Measurements from ENCODE around the gene FNTB. TPM values are rescaled to one million over a fixed set of nuclear protein-coding genes. Genes with fewer than 3 reads are reported as not detected.

Gene FNTB
- total RNA-seq, 2 experiments from 2014 or later, result 17.9 to 18.8 TPM

GRCh38 chr14:64970041-64970440 is 16.7 kb upstream of the FNTB start:
- H3K36me3 Mint-ChIP-seq (ENCODE audit: low read depth), result no peaks in the 10 kb centered on the region
- CTCF ChIA-PET, result interaction anchor here (0.6 to 1.8 kb wide), 6 partner anchors 17 to 146 kb away, joined by 3 to 9 read pairs (median 4); partner anchors contain the start of gene FNTB
- no peak for ATAC-seq
- POLR2A ChIA-PET, result no interaction called here
- no peak overlapping the region for H3K4me3 Mint-ChIP-seq
- H3K27ac Mint-ChIP-seq, result no peak overlapping the region
- peaks cover 11% of the 10 kb centered on the region for H3K27me3 Mint-ChIP-seq (ENCODE audit: low read depth)
- no peak for DNase-seq
- peaks cover 12% of the 10 kb centered on the region for H3K4me1 Mint-ChIP-seq (ENCODE audit: low read depth)
- no peaks in the 10 kb centered on the region for H3K9me3 Mint-ChIP-seq (ENCODE audit: insufficient read depth)

DNA sequence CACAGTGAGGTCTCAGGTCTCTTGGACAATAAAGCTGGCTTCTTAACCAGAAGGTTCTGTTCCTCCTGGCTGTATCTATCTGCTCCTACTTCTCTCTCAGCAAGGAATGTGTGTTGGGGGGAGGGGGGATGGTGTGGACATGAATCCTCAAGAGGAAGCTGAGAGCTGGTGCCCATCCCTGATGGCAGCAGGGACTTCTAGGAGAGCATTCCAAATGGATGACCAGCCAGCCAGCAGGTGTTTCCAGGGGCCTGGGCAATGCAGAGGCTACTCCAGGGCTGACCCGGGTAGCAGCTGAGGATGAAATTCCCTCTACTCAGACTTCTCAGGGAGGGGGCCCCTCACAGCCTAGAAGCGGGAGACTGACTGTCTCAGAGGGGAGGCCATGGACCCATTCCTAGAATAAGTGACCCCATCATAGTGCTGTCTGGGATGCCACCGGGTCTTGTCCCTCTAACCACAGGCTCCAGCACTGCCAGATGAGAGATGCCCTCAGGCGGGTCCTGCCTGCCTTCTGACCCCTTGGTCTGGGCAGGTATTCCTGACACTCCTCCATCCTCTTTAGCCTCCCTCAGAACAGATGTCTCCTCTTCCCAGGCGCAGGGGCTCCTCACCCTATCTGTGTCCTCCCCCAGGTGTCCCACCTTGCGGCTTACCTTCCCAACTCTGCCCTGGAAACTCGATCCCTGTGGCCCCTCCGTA is 15.8 kb upstream of the FNTB start:
- H3K27ac Mint-ChIP-seq, result no peak overlapping the region

GRCh38 chr14:64971491-64971942 is 15.2 kb upstream of the FNTB start:
- no peak for DNase-seq
- peaks cover 16% of the 10 kb centered on the region for H3K27me3 Mint-ChIP-seq (ENCODE audit: low read depth)
- no peak for ATAC-seq
- ChIA-PET CTCF (interaction anchor here (0.9 to 1.4 kb wide), 2 partner anchors 15 to 147 kb away, joined by 3 to 4 read pairs; partner anchors contain the start of gene FNTB), POLR2A (interaction anchor here (1.0 kb wide), 1 partner anchor 57 kb away, joined by 3 read pairs; no protein-coding TSS in a partner anchor)
- no peak overlapping the region for H3K27ac Mint-ChIP-seq
- peak overlapping the region; percentile 62 for H3K4me3 Mint-ChIP-seq
- no peaks in the 10 kb centered on the region for H3K36me3 Mint-ChIP-seq (ENCODE audit: low read depth)
- peaks cover 12% of the 10 kb centered on the region for H3K4me1 Mint-ChIP-seq (ENCODE audit: low read depth)
- H3K9me3 Mint-ChIP-seq (ENCODE audit: insufficient read depth), result no peaks in the 10 kb centered on the region

More for the DNA sequence above, 15.8 kb upstream of the FNTB start:
- no peaks in the 10 kb centered on the region for H3K36me3 Mint-ChIP-seq (ENCODE audit: low read depth)
- H3K4me3 Mint-ChIP-seq, result peak overlapping the region; percentile 62
- H3K9me3 Mint-ChIP-seq (ENCODE audit: insufficient read depth), result no peaks in the 10 kb centered on the region
- ATAC-seq, result no peak
- ChIA-PET CTCF (interaction anchor here (0.9 to 1.8 kb wide), 6 partner anchors 15 to 147 kb away, joined by 3 to 9 read pairs (median 4); partner anchors contain the start of gene FNTB), POLR2A (interaction anchor here (1.0 kb wide), 1 partner anchor 56 kb away, joined by 3 read pairs; no protein-coding TSS in a partner anchor)
- no peak for DNase-seq
- peaks cover 12% of the 10 kb centered on the region for H3K4me1 Mint-ChIP-seq (ENCODE audit: low read depth)
- peaks cover 12% of the 10 kb centered on the region for H3K27me3 Mint-ChIP-seq (ENCODE audit: low read depth)

DNA sequence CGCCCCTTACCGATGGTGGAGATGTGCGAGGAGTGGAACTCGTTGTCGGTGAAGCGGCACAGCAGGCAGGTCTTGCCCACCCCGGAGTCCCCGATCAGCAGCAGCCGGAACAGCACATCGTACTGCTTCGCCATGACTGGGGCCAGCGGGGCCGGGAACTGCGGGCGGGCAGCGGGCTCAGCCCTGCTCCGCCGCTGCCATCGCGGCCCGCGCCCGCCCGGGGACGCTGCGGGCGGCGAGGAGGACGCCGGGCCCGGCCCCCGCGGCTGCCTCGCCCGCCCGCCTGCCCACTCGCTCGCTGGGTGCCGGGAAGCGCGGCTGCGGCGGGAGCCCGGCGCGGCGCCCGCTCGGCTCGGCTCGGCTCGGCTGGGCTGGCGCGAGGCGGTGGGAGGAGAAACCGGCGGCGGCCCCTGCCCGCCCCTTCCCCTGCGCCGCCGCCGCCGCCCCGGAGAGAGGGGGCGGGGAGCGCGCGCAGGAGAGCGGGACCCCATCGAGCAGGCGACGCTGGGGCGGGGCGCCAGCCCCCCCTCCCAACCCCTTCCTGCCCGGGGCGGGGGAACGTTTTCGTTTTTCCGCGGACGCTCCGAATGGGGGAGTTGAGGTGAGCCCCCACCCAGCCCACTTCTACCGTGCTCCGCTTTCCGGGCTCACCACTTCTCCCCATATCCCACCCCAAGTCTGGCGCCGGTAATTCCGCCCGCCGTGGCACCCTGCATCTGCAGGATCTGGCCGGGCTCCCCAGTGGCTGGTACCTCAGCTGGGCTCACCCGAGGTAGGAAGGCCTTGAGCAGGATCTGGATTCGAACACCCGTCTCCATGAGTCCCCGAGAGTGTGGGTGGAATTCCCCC is 14.5 kb upstream of the FNTB start, which contains the start of gene RAB15:
Gene RAB15 (minus strand): TSS at position 394 of the 849 bp plus-strand sequence. CDS start 260 bp downstream, at position 134.
- H3K4me3 Mint-ChIP-seq, result peak within 1 kb of the TSS; percentile 77
- peak; percentile 84 for ATAC-seq
- POLR2A ChIA-PET, result no interaction called here
- no peaks in the 10 kb centered on the region for H3K9me3 Mint-ChIP-seq (ENCODE audit: insufficient read depth)
- peaks cover 12% of the 10 kb centered on the region for H3K4me1 Mint-ChIP-seq (ENCODE audit: low read depth)
- peak; percentile 37 for DNase-seq
- CTCF ChIA-PET, result no interaction called here
- peak within 1 kb of the TSS; percentile 68 for H3K27ac Mint-ChIP-seq
- H3K36me3 Mint-ChIP-seq (ENCODE audit: low read depth), result no peaks in the 10 kb centered on the region
- H3K27me3 Mint-ChIP-seq (ENCODE audit: low read depth), result peaks cover 18% of the 10 kb centered on the region

- no peaks in the 10 kb centered on the region for H3K9me3 Mint-ChIP-seq (ENCODE audit: insufficient read depth)
- peak overlapping the region; percentile 77 for H3K4me3 Mint-ChIP-seq
- no peak for ATAC-seq
- DNase-seq, result no peak
- H3K27me3 Mint-ChIP-seq (ENCODE audit: low read depth), result peaks cover 21% of the 10 kb centered on the region
- peaks cover 12% of the 10 kb centered on the region for H3K4me1 Mint-ChIP-seq (ENCODE audit: low read depth)
- CTCF ChIA-PET, result no interaction called here
- no peak overlapping the region for H3K27ac Mint-ChIP-seq
- H3K36me3 Mint-ChIP-seq (ENCODE audit: low read depth), result no peaks in the 10 kb centered on the region
- POLR2A ChIA-PET, result no interaction called here
Measured at GRCh38 chr14:64973026-64973442, 13.7 kb upstream of the FNTB start.

GRCh38 chr14:64973826-64974225 is 12.9 kb upstream of the FNTB start:
- Mint-ChIP-seq H3K4me3 (no peak overlapping the region), H3K4me1 (ENCODE audit: low read depth) (peaks cover 12% of the 10 kb centered on the region), H3K27me3 (ENCODE audit: low read depth) (peaks cover 23% of the 10 kb centered on the region), H3K9me3 (ENCODE audit: insufficient read depth) (no peaks in the 10 kb centered on the region), H3K36me3 (ENCODE audit: low read depth) (no peaks in the 10 kb centered on the region), H3K27ac (no peak overlapping the region)
- no peak for ATAC-seq
- POLR2A ChIA-PET, result no interaction called here
- DNase-seq, result no peak
- CTCF ChIA-PET, result no interaction called here

DNA sequence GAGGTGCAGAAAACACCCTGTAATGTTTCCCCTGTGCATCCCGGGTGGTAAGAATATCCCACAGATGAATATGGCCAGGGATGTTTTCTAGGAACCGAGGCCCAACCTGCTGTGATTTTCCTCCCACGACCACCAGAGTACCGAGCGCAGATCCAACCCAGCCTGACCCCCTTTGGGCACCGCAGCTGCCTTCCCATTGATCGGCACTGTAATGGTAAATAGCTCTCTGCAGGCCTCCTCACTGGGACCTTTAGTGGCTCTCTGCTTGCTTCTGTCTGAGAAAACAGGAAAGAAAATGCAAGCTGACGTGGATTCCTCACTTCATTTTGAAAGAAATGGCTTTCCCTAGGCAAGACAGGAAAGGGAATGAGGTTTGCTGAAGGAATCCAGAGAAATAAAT is 12.1 kb upstream of the FNTB start:
- Mint-ChIP-seq H3K4me1 (ENCODE audit: low read depth) (peaks cover 12% of the 10 kb centered on the region), H3K4me3 (no peak overlapping the region), H3K27ac (no peak overlapping the region), H3K27me3 (ENCODE audit: low read depth) (peaks cover 26% of the 10 kb centered on the region), H3K36me3 (ENCODE audit: low read depth) (no peaks in the 10 kb centered on the region), H3K9me3 (ENCODE audit: insufficient read depth) (no peaks in the 10 kb centered on the region)
- POLR2A ChIA-PET, result interaction anchor here (0.8 kb wide), 1 partner anchor 60 kb away, joined by 3 read pairs; the partner anchor contains the start of gene CHURC1
- ATAC-seq (no peak), DNase-seq (no peak)
- CTCF ChIA-PET, result interaction anchor here (2.1 kb wide), 1 partner anchor 12 kb away, joined by 5 read pairs; the partner anchor contains the start of gene FNTB

DNA sequence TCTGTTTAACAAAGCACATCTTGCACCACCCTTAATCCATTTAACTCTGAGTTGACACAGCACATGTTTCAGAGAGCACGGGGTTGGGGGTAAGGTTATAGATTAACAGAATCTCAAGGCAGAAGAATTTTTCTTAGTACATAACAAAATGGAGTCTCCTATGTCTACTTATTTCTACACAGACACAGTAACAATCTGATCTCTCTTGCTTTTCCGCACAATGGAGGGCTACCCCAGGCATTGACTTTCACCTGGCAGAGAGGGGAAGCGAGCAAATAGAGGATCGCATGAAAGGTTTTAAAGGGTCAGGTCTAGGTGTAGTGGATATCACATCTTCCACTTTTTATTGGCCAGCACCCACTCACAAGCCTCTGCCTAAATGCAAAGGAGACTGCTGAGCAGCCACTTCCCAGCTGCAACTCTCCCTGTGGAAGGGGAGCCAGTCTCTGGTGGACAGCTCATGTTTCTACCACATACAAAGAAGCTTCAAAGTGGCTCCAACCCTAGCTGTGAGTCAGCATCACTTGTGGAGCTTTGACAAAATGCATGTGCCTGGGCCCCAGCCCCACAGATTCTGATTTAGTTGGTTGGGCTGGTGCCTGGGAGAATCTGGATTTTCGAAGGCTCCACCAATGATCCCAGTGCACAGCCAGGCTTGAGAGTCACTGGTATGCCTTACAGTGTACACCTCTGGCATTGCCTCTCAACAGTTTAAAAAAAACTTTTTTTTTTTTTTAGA is 7.2 kb upstream of the FNTB start:
- peaks cover 32% of the 10 kb centered on the region for H3K27me3 Mint-ChIP-seq (ENCODE audit: low read depth)
- no peak overlapping the region for H3K4me3 Mint-ChIP-seq
- no peaks in the 10 kb centered on the region for H3K36me3 Mint-ChIP-seq (ENCODE audit: low read depth)
- H3K27ac Mint-ChIP-seq, result no peak overlapping the region
- no peaks in the 10 kb centered on the region for H3K9me3 Mint-ChIP-seq (ENCODE audit: insufficient read depth)
- CTCF ChIA-PET, result no interaction called here
- peaks cover 5% of the 10 kb centered on the region for H3K4me1 Mint-ChIP-seq (ENCODE audit: low read depth)
- DNase-seq, result no peak
- no peak for ATAC-seq
- POLR2A ChIA-PET, result no interaction called here

DNA sequence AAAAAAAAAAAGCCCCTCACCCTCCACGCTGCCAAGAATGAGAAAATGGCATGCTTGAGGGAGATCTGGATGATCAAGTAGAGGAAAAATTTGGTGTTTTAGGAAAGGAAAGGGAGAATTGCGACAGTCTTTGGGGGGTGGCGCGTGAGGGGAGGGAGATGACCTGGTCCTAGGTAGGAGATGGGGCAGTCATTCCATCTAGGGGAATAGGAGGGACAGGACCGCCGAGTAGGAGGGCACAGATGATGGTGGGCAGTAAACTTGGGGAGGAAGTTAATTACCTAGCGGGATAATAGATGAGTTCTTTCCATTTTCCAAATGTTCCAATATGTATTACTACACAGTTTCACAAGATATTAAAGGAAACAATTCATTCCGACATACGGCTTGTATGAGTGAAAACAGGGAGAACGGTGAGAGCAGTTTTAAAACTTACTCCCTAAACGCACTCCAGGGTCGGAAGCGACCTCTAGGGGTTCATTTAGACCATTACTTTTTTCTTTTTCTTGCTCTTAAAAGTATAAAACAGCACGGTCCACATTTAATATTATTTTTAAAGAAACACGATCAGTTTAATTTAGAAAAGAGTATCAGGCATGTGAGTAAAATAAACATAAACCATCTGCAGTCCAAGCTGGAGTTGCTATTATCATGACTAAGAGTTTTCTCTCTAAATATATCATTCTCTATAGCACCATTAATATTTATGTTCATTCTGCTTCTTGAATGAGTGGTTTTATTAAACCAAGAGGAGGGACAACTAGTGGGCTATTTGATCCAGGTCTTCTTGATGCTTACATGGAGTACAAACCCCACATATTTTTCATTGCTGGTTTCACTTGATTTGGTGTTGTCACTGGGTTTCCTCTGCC is 3.0 kb upstream of the FNTB start:
- peak; percentile 58 for DNase-seq
- H3K4me3 Mint-ChIP-seq, result peak overlapping the region; percentile 50
- POLR2A ChIA-PET, result no interaction called here

DNA sequence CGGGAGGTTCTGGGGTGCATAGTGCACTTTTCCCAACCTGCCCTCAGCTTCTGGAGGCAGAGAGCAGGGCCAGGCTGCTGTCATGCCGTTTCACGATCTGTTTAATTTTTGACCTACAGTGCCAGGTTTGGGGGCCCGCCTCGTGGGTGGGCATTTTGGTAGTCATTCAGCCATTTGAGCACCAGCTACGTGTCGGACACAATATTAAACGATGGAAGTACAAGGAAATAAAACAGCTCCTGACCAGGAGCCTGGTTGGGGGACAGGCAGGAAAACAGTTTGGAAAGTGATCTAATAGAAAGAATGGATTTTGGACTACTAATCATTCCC is 708 bp downstream of the FNTB start:
- ATAC-seq, result no peak
- ChIA-PET CTCF (interaction anchor here (1.0 to 5.7 kb wide), 10 partner anchors 10 to 177 kb away, joined by 3 to 47 read pairs (median 4); partner anchors contain the start of gene MAX), POLR2A (interaction anchor here (0.6 to 1.5 kb wide), 3 partner anchors 32 to 111 kb away, joined by 3 to 5 read pairs (median 3); no protein-coding TSS in a partner anchor)
- H3K9me3 Mint-ChIP-seq (ENCODE audit: insufficient read depth), result no peaks in the 10 kb centered on the region
- peak overlapping the region; percentile 97 for H3K4me3 Mint-ChIP-seq
- DNase-seq, result no peak
- peaks cover 55% of the 10 kb centered on the region for H3K4me1 Mint-ChIP-seq (ENCODE audit: low read depth)
- peaks cover 23% of the 10 kb centered on the region for H3K36me3 Mint-ChIP-seq (ENCODE audit: low read depth)
- peak overlapping the region; percentile 96 for H3K27ac Mint-ChIP-seq
- H3K27me3 Mint-ChIP-seq (ENCODE audit: low read depth), result peaks cover 16% of the 10 kb centered on the region

More for the DNA sequence above, 3.0 kb upstream of the FNTB start:
- Mint-ChIP-seq H3K27ac (peak overlapping the region; percentile 18), H3K36me3 (ENCODE audit: low read depth) (peaks cover 2% of the 10 kb centered on the region), H3K4me1 (ENCODE audit: low read depth) (peaks cover 27% of the 10 kb centered on the region), H3K27me3 (ENCODE audit: low read depth) (peaks cover 23% of the 10 kb centered on the region), H3K9me3 (ENCODE audit: insufficient read depth) (no peaks in the 10 kb centered on the region)
- CTCF ChIA-PET, result interaction anchor here (0.7 to 3.4 kb wide), 10 partner anchors 11 to 370 kb away, joined by 3 to 16 read pairs (median 4); partner anchors contain the start of gene CHURC1
- no peak for ATAC-seq

Data from activated CD8-positive, alpha-beta T cell treated with anti-CD3 and anti-CD28 coated beads, Interleukin-2, amount 10 ng/mL, durations not matched to agents 7 days and 5 days (primary cell).